Measurements from ENCODE around the gene PIM1. TPM values are rescaled to one million over a fixed set of nuclear protein-coding genes. Genes with fewer than 3 reads are reported as not detected.
"Not testable (repeated sequence)": the region's sequence is repeated elsewhere in the genome, so short reads cannot be mapped to it uniquely, and the experiment has no call there.

The PIM1 gene
- polyA plus RNA-seq (2013, experiment 1 of 2; ENCODE audit: insufficient read length), result 80.4 TPM
- 79.3 TPM for polyA plus RNA-seq (2013, experiment 2 of 2; ENCODE audit: insufficient read length)

DNA sequence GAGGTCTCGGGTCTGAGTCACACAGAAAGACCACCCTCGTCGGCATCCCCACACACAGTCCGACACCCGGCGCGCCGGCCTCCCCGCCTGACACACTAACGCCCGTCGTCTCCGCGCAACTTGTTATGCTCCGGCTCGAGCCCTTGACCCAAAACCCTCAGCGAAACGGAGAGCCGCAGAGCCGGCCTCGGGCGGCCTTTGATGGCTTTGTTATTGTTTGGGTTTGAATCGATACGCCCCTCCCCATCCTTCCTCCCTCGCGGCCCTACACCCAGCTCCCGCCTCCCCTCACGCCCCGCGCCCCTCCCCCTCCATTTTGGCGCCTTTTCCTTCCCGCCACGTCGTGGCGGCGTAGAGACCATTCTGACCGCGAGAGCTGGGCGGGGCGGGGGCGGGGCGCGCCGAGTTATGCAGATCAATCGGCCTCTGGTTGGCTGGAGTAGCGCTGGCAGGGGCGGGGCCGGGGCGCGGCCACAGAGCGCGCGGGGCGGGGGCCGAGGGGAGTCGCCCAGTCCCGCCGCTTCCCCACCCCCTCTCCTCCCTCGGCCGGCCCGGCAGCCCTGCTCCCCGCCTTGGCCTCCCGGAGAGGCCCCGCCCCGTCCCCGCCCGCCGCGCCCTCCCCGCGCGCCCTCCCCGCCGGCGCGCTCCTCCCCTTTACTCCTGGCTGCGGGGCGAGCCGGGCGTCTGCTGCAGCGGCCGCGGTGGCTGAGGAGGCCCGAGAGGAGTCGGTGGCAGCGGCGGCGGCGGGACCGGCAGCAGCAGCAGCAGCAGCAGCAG is at the start of gene PIM1:
PIM1 (plus strand) TSS at position 657 of the 777 bp plus-strand sequence. CDS start 424 bp downstream, outside the sequence.
- DNase-seq, result peak; percentile 99

DNA sequence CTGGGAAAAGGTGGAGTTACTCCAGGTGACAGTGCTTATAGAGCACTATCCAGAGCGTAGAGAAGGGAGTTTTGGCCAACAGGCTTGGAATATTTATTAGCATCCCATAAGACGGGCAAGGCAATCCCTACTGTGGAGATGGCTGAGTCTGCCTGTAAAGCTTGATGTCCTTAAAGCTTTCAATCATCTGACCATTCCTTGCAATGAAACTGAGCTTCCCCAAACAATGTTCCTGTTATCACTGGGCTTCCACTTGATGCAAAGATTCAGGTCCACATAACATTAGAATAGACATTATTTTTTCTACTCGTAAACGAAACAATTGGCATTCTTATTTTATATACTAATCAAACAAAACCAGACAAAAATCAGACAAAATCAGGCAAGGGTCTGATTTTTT is 48.4 kb upstream of the PIM1 start:
- DNase-seq, result no peak

DNA sequence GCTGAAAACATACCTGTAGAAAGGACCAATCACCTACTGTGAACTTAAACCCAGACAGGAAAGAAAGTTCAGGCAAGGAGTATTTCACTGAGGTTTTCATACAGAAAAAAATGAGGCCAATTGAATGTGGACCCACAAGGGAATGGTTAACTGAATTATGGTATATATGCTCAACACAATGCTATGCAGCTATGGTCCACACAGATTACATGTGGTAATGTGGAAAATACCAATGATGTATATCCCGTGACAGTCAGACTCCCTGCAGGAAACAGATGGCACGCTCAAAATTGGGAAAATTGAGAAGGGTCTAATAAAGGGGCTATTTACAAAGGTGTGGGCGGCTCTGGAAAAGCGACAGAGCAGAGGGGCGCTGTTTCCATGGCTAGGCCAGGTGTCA is 47.1 kb upstream of the PIM1 start:
- peak; percentile 97 for DNase-seq

DNA sequence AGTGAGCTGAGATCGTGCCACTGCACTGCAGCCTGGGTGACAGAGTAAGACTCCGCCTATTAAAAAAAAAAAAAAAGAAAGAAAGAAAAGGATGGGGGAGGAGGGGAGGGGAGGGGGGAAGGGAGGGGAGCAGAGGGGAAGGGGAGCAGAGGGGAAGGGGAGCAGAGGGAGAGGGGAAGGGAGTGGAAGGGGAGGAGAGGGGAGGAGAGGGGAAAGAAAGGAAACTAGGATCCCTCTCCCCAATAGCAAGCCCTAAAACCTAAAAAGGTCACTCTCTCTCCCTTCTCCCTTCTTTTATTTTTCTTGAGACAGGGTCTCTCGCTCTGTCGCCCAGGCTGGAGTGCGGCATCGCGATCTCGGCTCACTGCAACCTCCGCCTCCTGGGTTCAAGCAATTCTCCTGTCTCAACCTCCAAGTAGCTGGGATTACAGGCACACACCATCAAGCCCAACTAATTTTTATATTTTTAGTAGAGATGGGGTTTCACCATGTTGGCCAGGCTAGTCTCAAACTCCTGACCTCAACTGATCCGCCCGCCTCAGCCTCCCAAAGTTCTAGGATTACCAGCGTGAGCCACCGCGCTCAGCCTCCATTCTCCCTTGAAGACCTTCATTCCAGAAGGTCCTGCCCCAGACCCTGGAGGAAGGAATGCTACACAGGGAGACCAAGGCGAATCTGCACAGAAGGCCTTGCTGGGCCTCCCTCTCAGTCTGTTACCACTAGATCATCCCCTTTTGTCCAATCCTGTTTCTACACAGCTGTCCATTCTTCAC is 45.8 kb upstream of the PIM1 start:
- peak; percentile 41 for DNase-seq

DNA sequence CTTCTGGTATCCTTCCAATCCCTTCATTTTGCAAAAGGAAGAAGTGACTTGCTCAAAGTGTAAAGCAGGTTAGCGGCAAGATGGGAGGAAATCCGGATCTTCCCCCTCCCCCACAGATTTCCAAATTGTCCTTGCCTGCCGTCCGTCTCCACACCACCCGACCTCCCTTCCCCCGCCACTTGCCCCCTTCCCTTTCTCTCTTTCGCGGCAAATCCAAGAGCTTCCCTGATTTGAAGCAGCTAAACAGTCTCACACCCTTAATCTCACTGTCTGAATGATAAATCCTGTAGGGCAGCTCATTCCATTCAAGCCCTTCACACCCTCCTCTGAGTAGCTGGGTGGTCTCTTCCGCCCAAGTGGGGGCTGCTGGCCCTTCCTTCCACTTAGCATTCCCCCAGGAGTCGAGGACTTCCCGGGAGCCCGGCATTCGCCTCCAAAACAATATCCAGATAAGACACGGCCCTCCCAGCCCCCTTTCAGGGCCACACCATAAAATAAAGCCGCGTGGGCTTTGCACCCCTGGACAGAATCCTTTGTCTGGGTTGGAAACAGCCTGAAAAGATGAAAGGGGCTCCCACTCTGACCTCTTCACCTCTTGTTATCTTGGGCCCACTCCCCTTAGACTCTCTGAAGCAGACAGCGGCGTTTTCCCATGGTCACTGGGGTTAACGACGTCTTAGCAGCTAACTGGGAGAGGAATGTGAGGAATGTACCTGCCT is 44.0 kb upstream of the PIM1 start:
- peak; percentile 58 for DNase-seq

DNA sequence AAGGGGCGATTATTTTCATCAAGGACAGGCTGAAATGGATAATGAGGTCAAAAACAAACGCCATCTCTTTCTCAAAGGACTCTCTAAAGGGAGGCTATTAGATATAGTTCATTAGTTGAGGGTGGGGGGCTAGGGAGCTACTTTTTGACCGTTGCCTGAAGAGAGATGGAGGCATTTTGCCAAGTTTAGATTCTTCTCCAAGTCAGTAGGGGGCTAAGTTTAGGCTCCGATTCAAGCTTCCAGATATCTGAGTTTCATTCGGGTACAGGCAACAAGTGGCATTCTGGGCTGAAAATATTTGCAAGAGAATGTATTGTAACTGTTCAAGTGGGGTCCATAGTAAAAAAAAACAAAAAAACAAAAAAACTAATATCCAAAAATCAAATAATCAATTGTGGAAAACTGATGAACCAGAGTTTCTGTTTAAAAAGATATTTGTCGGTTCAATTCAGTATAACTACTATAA is 43.4 kb upstream of the PIM1 start:
- peak; percentile 53 for DNase-seq

DNA sequence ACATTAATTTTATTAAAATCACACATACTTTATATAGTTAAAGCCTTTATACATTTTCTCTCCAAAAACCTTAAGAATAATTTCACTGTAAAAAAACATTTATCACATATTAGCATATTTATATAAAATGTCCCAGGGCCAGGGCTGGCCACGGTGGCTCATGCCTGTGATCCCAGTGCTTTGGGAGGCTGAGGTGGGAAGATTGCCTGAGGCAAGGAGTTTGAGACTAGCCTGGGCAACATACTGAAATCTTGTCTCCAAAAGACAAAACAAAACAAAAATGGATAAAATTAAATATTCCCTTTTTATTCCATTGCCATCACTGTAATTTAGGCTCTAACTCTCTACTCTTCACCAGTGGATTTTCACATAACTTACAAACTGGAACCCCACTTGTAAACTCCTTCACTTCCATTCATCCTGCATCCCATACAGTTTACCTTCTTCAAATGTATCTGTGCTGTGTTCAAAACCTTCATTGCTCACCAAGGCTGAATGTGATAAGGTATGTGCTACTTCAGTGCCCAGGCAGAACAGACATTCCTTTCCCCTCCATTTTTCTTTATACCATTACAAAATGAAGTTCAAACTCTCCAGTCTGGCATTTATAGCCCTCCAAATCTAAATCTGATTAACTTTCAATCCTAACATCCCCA is 42.9 kb upstream of the PIM1 start:
- no peak for DNase-seq

DNA sequence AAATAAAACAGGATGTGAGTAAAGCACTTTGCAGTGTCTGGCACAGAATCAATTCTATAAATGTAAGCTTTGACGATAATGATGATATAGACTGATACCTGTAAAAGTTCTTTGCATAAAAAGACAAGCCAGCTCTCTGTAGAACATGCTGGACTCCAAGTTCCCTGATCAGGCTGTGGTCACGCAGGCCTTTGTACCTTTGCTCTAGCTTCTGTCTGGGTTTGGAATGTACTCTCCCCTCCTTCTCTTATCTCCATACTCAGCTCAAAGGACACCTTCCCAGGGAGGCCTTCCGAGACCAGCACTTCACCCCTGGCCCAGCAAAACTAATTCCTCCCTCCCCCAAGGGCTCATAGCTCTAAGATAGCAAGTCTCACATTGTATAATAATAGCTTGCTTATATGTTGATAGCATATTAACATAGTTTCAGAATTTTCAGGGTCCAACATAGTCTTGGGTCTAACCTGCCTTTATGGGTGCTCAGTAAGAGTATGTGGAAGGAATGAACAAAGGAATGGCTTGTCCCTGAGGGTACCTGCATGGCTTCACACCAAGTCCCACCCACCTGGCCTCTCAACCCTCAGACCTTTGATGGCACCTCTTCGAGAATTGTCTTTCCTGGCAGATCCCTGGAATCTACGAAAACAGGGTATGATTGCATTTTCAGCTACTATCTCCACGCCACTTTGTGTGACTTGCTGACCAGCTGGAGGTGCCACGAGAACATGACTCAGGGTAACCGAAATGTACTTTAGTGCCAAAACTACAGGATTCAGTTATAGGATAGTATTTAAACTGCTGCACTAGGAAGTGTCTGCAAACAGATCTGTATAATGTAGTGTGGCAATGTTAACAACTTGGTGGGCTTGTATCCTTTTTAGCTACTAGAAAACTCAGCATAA is 41.7 kb upstream of the PIM1 start:
- peak; percentile 63 for DNase-seq

DNA sequence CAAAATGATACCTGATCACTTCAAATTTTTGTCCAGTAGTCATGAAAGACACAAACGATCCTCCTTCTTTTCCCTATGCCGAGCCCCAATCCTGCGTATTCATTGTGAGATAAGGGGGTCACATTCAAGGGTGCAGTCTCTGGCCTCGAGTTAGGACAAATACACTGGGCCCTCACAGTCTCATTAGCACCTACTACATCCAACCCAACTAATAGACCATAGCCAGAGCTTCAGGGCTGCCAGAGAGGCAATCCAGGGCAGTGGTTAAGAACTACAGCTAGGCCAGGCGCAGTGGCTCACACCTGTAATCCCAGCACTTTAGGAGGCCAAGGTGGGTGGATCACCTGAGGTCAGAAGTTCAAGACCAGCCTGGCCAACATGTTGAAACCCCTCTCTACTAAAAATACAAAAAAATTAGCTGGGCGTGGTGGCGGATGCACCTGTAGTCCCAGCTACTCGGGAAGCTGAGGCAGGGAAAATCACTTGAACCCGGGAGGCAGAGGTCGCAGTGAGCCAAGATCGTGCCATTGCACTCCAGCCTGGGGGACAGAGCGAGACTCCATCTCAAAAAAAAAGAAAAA is 41.0 kb upstream of the PIM1 start:
- DNase-seq, result not testable (repeated sequence)

DNA sequence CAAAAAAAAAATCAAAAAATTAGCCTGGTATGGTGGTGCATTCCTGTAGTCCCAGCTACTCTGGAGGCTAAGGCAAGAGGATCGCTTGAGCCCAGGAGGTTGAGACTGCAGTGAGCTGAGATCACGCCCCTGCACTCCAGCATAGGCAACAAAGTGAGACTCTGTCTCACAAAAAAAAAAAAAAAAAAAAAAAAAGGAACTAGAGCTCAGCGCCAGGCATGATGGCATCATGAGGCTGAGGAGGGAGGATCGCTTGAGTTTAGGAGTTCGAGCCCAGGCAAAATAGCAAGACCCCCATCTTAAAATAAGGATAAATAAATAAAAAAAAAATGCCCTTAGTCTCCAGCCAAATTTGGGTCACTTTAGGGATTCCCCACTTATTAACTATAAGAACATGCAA is 40.4 kb upstream of the PIM1 start:
- DNase-seq, result no peak

DNA sequence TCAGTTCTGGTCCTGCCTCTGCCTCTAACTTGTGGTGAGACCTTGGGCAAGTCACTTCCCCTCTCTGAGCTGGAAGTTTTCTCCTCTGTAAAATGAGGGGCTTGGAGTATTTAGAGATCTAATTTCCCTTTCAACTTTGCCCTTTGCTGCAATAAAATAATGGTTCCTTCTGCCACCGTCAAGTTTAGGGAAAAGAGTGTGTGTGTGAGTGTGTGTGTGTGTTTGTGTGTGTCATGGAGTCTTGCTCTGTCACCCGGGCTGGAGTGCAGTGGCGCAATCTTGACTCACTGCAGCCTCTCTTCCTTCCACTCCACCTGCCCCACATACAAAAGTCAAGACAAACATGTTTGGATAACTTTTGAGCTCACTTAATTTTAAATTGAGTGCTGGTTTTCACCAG is 39.2 kb upstream of the PIM1 start:
- no peak for DNase-seq

DNA sequence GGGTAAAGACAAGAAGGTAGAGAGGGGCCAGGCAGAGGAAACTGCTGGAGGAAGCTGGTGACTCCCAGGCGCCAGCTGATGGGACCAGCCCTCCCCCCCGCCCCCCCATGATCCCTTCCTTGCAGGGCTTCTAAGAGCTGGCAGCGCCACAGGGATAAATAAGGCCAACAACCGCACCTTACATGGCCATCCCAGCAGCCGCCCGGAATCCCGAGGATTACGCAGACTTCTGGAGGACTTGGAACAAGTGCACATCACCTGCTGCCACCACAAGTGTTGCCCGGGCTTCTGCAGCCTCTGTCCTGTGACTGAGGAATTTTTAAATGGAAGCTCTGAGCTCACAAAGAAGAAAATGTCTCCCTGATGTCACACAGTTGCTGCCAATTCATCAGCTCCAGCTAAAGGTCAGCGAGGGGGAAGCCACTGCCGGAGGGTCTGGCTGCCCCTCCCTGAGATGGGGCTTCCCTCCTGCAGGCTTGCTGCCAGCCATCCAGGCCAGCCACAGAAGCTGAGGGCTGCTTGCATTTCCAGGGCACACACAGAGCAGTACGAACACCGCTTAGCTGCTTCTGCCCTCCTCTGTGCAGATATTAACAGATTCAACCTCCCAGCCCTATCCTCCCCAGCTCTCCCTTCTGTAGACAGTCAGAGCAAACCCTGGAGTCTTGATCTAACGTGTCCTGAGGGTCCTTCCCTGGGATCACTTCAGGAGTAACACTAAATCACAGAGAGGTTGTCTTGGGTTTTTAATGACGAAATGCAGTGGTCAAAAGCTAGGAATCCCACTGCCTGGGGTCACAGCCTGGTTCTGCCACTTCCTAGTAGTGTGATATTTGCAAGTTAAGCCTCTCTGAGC is 38.6 kb upstream of the PIM1 start:
- no peak for DNase-seq

DNA sequence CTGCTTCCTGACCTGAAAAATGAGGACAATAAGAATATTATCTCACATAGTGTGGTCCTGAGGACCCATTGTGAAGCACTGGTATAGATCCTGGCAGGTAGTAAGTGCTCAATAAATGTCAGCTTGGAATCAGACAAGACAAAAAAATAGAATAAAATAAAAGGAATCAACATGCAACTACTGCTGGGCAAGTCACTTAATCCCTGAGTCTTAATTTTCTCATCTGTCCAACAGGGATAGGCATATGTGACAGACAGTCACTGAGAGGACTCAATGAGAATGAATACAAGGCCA is 38.0 kb upstream of the PIM1 start:
- no peak for DNase-seq

DNA sequence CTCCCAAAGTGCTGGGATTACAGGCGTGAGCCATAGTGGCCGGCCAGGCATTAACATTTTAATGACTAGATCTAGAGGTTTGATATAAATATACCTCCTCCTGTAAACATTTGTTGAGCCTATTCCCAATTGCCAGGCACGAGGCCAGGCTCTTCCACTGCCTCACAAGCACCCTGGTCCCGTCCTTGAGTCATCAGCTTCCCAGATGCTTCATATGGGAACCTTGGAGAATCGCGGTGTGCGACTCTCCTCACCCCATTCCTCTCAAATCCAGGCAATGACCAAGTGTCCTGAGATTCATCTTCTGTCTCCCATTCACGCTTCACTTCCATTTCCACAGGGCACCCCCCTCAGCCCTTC is 35.9 kb upstream of the PIM1 start:
- peak; percentile 94 for DNase-seq

DNA sequence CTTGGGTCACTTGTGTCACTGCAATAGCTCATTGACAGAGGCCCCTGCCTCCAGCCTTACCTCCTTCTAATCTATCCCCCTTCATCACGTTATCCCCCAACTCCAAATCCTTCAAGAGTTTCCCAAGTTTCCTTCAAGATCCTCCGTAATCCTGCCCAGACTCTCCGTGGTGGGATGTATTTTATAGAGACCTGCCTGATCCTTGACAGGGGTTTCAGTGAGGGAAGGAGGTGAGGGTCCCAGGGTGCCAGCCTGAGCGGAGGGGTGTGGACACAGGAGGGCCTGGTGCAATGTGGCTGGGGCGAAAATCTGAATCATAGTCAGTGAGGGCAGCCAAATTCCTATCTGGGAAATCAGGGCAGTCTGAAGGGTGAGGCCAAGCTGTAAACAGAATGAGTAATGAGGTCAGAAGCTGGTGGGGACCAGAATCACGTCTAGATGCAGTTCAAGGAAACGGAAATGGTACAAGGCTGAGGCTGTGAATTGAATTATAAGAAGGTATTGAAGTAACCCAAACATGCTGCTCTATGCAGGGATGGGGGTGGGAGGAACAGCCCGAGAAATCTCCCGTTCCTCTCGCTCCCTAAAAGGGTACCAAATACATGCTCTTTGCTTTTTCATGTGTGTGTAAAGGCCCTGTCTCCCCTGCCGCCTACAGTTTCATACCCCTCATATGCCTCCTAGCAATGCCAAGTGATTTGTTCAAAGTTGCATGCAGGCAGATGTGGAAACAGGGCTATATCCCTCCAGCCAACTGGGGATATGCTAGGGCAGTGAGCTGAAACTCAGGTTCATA is 35.4 kb upstream of the PIM1 start:
- peak; percentile 98 for DNase-seq

DNA sequence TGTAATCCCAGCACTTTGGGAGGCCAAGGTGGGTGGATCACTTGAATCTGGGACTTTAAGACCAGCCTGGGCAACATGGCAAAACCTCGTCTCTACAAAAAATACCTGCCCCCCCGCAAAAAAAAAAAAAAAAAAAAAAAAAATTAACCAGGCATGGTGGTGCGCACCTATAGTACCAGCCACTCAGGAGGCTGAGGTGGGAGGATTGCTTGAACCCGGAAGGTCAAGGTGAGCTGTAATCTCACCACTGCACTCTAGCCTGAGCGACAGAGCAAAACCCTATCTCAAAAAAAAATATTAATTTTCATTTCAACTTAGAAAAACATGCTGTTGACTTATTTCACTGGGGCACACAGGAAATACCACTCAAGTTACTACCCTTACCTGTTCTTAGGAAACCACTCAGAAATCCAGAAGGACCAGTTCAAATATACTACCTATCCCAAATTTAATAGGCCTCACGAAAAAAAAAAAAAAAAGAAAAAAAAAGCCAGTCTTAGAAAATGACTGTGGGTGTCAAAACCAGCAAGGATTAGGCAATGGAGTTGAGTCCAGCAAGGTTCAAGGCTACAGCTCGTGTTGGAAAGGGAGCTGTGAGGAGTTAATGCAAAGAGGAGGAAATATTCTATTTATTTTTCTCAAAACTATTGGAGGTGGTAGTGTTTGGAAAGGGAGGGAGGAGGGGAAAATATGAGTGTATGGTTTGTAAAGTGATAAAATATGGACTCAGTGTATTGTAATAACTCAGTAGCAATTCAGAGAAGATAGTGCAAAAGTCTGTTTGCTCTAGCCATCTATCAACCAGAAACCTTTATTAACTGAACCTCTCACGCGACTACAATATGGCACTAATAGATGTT is 33.9 kb upstream of the PIM1 start:
- DNase-seq, result no peak

DNA sequence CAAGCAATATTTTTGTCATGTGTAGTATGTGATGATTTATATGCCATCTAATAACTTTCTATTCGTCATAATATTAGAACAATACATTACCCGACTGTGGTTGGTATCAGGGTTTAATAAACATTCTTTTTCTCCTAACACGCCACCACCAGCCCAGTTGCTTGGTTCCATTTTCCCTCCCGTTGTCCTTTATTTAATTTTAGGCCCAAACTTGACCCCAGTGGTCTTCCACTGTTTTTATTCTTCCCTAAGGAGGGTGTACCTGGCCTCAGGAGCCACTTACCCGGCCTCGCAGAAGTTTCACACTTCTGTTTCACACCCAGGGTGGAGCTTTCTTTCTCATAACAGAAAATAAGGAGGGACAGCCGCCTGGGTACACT is 33.1 kb upstream of the PIM1 start:
- DNase-seq, result no peak

All from fibroblast of skin of scalp (primary cell).